Stromal cell of bone marrow (primary cell): ENCODE data around the gene CISTR.
A peak's percentile ranks its signal among the peaks of the same experiment; 100 is the strongest.
"Not testable (repeated sequence)": the region's sequence is repeated elsewhere in the genome, so short reads cannot be mapped to it uniquely, and the experiment has no call there.

Experiments
- DNase-seq: peaks from one replicate; pipeline ENCODE4 v3.0.0-alpha.2; 2012; ENCODE audit warnings: low read depth

CISTR gene

DNA sequence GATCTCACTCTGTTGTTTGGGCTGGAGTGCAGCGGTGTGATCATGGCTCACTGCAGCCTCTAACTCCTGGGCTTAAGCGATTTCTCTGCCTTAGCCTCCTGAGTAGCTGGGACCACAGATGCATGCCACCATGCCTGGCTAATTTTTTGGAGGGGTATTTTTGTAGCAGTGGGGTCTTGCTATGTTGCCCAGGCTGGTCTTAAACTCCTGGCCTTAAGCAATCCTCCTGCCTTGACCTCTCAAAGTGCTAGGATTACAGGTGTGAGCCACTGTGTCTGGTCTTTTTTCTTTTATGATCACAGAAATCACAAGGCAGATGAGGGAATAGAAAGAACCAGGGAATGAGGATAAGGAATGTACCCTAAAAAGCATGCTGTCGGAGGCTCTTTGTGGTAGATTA, 11.0 kb upstream of the CISTR start:
- not testable (repeated sequence) for DNase-seq

DNA sequence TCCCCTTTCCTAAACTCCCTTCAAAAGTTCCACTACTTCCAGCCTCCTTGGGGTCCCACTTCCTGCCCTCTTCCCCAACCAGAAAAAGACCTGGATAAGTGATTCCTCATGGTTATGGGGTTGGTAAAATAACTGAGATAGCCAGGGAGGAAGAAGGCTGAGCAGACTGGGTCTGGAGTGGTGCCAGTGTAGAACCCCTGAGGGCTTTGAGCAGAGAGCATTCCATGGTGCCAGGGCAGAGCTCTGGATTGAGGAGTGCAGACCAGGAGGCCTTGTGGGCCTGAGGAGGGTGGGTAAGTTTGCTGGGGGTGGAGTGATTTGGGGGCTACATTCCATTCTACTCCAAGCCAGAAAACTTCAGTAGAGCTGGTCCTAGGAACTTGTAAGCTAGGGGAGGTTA, 9.5 kb upstream of the CISTR start:
- no peak for DNase-seq

GRCh38 chr12:53759261-53759660, 7.5 kb upstream of the CISTR start:
- no peak for DNase-seq

GRCh38 chr12:53758730-53759103, 6.9 kb upstream of the CISTR start:
- DNase-seq: no peak

- no peak for DNase-seq
Observed at GRCh38 chr12:53758081-53758729, 6.4 kb upstream of the CISTR start.

DNA sequence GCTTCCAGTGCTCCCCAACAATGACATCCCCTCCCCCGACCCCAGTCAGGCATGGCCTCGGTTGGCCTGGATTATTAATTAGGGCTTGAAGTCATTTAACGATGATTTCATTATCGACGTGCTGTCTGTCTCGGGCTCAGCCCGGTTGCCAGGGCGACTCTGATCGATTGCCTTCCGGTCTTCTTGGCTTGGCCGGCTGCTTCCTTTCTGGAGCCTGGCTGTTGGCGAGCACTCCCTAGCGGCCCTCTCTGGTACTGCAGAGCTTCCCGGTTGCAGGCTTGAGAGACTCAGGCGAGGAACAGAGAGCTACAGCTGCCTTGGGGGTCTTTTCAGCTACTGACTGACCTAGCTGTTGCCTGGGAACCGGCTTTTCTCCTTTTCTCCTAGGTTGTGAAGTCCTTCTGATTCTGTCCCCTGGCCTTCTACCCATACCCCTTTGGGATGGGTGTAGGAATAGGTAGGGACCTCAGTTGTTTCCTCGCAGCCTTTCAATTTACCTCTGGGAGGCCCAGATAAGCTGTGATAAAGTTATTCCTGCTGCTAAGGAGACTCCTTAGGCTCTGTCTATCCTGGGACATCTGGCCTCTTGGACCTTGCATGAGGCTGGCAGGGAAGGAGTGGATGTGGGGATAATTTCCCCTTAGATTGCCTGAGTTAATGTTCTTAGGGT, 5.5 kb upstream of the CISTR start:
- DNase-seq: peak; percentile 43

GRCh38 chr12:53756300-53757100, 4.7 kb upstream of the CISTR start:
- DNase-seq: no peak

GRCh38 chr12:53755893-53756292, 4.1 kb upstream of the CISTR start:
- DNase-seq: no peak

GRCh38 chr12:53755451-53755891, 3.7 kb upstream of the CISTR start:
- DNase-seq: no peak

- DNase-seq: no peak
Observed at GRCh38 chr12:53754633-53755264, 3.0 kb upstream of the CISTR start.

DNA sequence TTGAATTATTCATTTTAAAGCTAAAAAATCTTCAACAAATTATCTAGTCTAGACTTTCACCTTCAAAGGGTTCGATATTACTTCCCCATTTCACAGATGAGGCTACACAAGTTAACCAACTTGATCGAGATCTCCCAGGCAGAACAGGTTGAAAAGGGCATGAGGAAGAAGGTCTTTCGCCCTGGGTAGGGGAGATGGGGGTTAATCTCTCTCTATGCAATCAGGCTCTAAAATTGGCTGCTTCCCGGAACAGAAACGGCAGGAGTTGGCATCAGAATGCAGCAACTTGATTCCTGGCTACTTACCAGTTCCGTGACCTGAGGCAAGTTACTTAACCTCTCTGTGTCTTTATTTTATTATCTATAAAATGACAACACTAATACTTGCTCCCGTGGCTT, 2.4 kb upstream of the CISTR start:
- DNase-seq: no peak

DNA sequence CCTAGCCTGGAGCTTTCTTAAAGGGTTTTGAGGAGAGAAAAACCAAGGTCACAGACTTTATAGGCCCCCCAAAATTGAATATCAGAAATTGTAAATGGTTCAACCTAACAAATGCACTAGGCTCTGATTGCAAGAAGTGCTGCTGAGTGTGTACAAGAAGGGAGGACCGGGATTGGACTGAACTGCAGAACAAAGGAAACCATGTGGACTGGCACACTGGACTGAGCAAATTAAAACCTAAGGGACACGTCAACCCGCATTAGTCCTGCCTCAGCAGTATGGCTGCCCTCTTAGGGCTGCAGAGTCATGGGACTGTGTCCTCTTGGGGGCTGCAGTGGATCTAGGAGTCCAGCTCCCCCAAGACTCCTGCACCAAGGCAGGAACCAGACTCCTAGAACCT, 842 bp upstream of the CISTR start:
- DNase-seq: no peak

- DNase-seq: no peak
Observed at GRCh38 chr12:53752192-53752601, 418 bp upstream of the CISTR start.

- DNase-seq: no peak
Observed at GRCh38 chr12:53750812-53751335, 905 bp downstream of the CISTR start.

GRCh38 chr12:53749986-53750811, 1.6 kb downstream of the CISTR start:
- no peak for DNase-seq

DNA sequence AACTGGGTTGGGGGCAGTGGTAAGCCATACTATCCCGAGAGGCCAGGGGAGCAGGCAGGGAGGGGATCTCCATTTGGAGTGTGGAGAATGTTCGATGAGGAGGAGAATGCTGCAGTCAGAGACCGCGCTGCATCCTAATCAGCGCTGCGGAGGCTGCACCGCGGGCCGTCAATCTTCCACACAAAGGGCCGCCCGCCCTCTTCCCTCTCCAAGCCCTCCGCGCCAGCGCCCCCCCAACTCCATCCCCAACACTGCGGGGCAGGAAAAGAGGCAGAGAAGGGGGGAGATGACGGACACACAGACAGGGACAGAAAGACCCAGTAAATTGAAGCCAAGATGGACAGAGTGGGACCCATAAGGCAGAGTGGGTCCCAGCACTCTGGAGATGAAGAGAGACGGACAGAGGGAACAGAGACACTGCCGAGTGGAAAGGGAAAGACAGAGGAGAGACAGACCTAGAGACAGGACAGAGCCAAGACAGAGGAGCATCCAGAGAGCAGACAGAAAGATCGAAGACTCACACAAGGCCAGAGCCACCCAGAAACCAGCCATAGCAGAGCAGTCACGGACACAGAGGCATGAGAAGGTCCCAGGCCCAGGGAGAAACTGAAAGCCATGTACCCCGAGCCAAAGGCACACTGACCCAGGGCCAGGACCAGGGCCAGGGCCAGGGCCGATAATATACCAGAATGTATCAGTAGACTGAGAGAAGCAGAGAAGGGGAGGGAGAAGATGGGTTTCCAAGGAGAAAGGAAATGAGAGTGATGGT, 3.5 kb downstream of the CISTR start:
- no peak for DNase-seq

DNA sequence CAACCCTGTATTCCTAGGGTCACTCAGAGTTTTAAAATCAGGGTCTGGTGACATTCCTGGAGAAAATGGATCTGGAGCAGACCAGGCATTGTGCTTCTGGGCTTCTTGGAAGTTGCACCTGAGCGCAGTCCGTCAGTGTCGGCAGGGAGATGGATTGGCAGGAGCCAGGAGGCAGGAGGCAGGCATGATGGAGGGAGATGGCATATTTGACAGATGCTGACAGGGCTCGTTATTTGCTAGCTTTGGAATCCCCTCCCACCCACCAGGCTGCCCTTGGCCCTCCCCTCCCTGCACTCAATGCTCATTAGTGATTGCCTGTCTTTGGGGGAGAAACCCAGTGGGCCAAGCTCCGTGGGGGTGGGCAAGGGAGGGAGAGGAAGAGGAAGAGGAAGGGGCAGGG, 4.7 kb downstream of the CISTR start:
- DNase-seq: no peak

DNA sequence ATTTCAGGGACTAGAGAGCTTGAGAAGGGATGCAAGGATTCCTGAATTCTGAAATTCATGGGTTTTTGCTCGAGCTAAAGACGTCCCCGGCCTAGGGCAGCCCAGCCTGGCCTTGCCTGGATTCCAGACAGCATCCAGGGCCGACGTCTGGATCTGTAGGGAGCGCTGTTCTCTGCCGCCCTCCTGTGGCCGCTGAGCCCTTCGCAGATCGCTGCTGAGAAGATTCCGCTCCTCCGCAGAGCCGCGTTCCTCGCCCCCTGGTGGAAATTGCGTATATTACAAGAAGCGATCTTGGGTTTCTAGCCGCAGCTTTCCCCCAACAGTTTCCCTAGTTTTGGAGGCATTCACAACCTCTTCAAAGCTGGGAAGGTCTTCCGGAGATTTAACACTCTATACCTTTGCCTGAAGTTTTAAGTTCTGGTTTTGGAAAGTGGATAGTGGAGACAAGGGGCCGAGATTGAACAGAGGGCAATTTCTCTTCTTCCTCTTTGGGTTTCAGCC, 5.1 kb downstream of the CISTR start:
- peak; percentile 75 for DNase-seq

DNA sequence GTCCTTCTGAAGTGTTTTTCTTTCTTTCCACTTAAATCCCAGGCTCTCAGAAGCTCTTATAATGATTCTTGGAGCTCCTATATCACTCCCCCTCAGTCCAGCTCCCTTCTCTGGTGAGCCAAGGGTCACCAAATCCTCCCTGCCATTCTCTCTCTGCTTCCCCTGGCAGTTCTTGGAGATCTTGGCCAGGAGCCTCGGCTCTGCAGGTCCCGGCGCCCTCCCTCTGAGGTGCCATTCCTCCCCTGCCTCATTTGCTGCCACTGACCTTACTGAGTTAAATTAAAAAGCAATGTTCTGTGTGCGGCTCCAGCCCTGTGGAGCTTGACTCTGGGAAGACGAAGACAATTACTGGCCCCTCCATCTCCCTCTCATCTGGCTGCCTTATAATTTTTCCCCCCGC, 7.0 kb downstream of the CISTR start:
- DNase-seq: no peak

DNA sequence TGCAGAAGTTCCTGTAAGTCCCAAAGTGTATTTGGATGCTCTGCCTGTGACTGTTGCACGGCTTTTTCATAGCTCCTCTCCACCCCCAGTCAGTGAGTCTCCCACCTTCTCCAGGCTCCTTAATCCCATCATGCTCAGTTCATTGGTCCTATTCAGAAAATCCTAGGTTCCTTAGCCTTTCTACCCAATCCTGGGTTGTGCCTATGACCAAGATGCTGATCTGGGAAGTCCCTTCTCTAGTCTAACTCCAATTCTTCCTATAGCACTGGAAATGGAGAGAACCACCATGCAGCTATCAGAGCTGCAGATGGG, 7.7 kb downstream of the CISTR start:
- no peak for DNase-seq
